AG08395 (cell line): ENCODE results near the gene PTPRD.

Experiments
- DNase-seq: peaks from one replicate; pipeline ENCODE4 v3.0.0; 2012; ENCODE audit warnings: mixed read lengths, low spot score

PTPRD gene

GRCh38 chr9:8766096-8766495 lies 1846.7 kb downstream of the PTPRD start:
- no peak for DNase-seq

DNA sequence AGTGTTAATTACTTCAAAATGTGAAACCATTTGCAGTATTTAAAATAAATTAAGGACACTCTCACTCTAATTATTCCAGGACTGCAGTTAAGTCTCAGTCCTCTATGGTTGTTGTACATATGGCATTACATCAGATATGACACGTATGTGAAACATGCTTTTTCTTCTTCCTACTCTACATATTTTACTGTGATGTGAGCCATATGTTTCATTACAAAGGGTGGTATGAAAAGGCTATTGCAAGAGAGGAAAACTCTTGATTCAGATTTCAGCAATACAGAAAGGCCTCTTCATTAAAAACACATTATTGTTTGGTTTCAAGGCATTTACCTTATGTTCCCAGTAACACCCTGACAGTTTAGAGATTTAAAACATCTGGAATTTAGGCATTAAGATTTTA lies 1848.8 kb downstream of the PTPRD start:
- DNase-seq: no peak

- DNase-seq: no peak
These were observed 1850.2 kb downstream of the PTPRD start for GRCh38 chr9:8762479-8763085.

DNA sequence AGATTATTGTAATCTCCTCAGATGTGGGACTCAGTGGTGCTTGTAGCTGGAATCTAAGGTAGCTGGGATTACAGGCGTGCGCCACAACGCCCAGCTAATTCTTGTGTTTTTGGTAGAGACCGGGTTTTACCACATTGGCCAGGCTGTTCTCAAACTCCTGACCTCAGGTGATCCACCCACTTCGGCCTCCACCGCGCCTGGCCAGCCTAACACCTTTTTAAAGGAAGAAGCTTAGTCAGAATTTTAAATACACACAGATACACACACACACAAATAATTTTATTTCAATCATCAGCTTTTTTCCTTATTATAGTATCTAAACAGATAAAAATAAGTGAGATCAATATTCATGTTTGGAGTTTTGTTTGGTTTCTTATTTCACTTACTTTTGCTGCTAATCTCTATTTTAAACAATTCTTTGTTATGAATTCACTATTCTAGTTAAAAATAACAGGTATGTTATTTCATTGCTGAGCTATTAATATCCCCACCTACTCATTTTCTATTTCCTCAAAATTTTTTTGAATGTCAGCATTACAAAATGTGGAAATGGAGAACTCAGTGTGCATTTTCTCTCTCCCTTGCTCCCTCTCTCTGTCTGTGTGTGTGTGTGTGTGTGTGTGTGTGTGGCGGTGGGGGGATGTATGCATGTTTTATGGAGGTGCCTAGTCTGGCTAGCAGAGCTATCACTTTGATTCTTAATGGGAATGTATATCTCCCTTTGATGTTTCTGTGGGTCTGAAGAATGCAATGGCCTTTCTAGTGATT lies 1852.6 kb downstream of the PTPRD start:
- DNase-seq: no peak

DNA sequence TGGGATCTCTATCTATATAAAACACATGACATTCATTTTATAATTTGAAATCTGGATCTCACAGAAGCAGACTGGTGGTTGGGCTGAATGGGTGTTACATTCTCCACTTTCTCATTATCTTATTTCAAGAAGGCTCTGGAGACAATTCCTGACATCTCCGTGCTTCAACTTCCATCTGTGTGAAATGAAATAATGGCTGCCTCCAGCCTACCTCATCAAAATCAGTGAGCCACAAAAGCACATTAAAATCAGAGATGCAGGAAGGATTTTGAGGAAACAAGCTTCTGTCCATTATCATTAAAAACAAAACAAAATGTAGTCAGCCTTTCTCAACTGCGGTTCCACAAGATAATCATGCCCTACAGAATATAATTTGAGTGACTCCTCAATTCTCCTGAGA lies 1854.9 kb downstream of the PTPRD start:
- DNase-seq: no peak

DNA sequence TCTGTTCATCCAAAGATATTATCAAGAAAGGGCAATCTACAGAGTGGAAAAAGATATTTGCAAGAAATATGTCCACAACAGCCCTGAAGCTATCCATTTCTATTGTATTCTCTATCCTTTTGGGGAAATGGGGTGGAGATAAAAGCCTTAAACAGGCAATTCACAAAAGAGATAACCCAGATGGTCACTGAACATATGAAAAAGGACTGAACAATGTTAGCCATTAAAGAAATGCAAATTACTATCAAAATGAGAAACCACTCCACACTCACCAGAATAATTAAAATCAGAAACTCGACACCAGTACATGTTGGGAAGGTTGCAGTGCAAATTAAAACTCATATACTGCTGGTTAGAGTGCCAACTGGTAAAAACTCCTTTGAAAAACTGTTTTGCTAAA lies 1858.1 kb downstream of the PTPRD start:
- DNase-seq: no peak

- DNase-seq: no peak
These were observed 1861.3 kb downstream of the PTPRD start for GRCh38 chr9:8751406-8751930.

- no peak for DNase-seq
These were observed 1862.2 kb downstream of the PTPRD start for GRCh38 chr9:8750639-8751051.

- no peak for DNase-seq
These were observed 1867.5 kb downstream of the PTPRD start for GRCh38 chr9:8745347-8745746.

GRCh38 chr9:8738945-8739344 lies 1873.9 kb downstream of the PTPRD start:
- no peak for DNase-seq

- DNase-seq: no peak
These were observed 1876.0 kb downstream of the PTPRD start for GRCh38 chr9:8736805-8737204.

GRCh38 chr9:8734760-8735159 lies 1878.0 kb downstream of the PTPRD start:
- no peak for DNase-seq

GRCh38 chr9:8733131-8733954 lies 1879.5 kb downstream of the PTPRD start:
- DNase-seq: no peak

GRCh38 chr9:8732367-8733075 lies 1880.3 kb downstream of the PTPRD start:
- no peak for DNase-seq

GRCh38 chr9:8730618-8731017 lies 1882.2 kb downstream of the PTPRD start:
- DNase-seq: no peak

GRCh38 chr9:8728910-8729309 lies 1883.9 kb downstream of the PTPRD start:
- no peak for DNase-seq

DNA sequence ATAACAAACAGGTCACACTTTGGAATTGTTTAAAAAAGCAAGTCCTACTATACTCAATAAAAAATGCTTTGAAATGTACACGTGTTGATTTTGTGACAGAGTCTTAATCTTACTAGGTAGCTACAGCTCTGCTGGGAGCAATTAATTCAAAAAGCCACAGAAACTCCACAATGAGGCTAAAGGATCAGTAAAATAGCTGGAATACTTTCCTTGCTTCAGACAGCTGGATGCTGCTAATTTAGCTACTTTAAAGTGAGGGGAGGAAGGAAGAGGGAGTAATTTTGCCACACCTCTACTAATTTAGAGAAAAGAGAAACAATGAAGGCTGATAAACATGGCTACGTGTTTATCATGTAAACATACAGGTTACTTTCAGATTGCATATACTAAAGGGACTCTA lies 1885.6 kb downstream of the PTPRD start:
- no peak for DNase-seq

GRCh38 chr9:8726692-8727091 lies 1886.1 kb downstream of the PTPRD start:
- DNase-seq: no peak

- no peak for DNase-seq
These were observed 1887.2 kb downstream of the PTPRD start for GRCh38 chr9:8725635-8726034.

- DNase-seq: no peak
These were observed 1888.4 kb downstream of the PTPRD start for GRCh38 chr9:8724284-8725018.

GRCh38 chr9:8723195-8723594 lies 1889.6 kb downstream of the PTPRD start:
- DNase-seq: no peak
